HepG2 (cell line): Measurements from ENCODE around the gene NDOR1. TPM values are rescaled to one million over a fixed set of nuclear protein-coding genes. Genes with fewer than 3 reads are reported as not detected.
A peak's percentile ranks its signal among the peaks of the same experiment; 100 is the strongest.

Source experiments
- ATAC-seq: fragments of 200-7000 bp; cut with Tn5 transposase; 3 replicates; pipeline ENCODE4 v1.9.1; 2020; ENCODE audit warnings: mild to moderate bottlenecking, moderate library complexity
- BruUV-seq: library from RNA; stranded (reverse); fragments of 400-500 nt; replicated peaks from 2 replicates; lab custom pipeline; 2021; lab: Mats Ljungman, UMichigan
- CTCF ChIA-PET: fragments of 300-600 bp; formaldehyde crosslinking; extraction: SDS; loops from one replicate; lab custom pipeline; 2021; ENCODE audit warnings: low total read pairs, inconsistent platforms, low intra/inter-chr PET ratio; lab: Yijun Ruan, JAX
- POLR2A ChIA-PET: fragments of 350-600 bp; sonication (Branson Sonifier 250); formaldehyde crosslinking; loops from one replicate; lab custom pipeline; 2020; ENCODE audit warnings: antibody characterized with exemption, inconsistent platforms; lab: Yijun Ruan, JAX
- DNase-seq: peaks from one replicate; pipeline ENCODE4 v3.0.0-alpha.2; 2015; ENCODE audit warnings: low spot score
- FAIRE-seq: peaks from 3 replicates; lab custom pipeline; 2011; peaks lifted over from hg19 to GRCh38; lab: Jason Lieb, UNC
- H2AFZ ChIP-seq: one replicate; pipeline ENCODE4 v1.6.1; 2011; ENCODE audit warnings: low read length, inconsistent platforms
- H3K27ac ChIP-seq: fragments of 300-600 bp; 3 replicates; pipeline ENCODE4 v1.8.0; 2011; ENCODE audit warnings: mixed run types, mild to moderate bottlenecking, mixed read lengths, low read length, inconsistent platforms; ENCODE audit not compliant: insufficient read depth; ENCODE audit errors: extremely low read length
- H3K27me3 ChIP-seq, 2 experiments: fragments of 200-600 bp in 1 of 2; 2 replicates in 1 of 2; 3 replicates in 1 of 2; pipeline versions ENCODE4 v1.6.0 to v1.8.0; 2011; ENCODE audit warnings: low read length in 2 of 2, mild to moderate bottlenecking in 2 of 2, moderate library complexity in 2 of 2, inconsistent platforms in 1 of 2; ENCODE audit not compliant: insufficient read depth in 2 of 2, control insufficient read depth in 1 of 2
- H3K36me3 ChIP-seq, 2 experiments: fragments of 200-600 bp in 1 of 2; replicated peaks in 1 of 2; 2 replicates in 1 of 2; 3 replicates in 1 of 2; pipeline versions ENCODE4 v1.5.1 to v1.8.0; 2011; ENCODE audit warnings: low read length in 2 of 2, inconsistent platforms in 1 of 2; ENCODE audit not compliant: insufficient read depth in 2 of 2, control insufficient read depth in 1 of 2
- H3K4me1 ChIP-seq: 2 replicates; pipeline ENCODE4 v1.5.1; 2012; ENCODE audit warnings: low read length, inconsistent platforms; ENCODE audit not compliant: insufficient read depth
- H3K4me2 ChIP-seq: 2 replicates; pipeline ENCODE4 v1.6.0; 2011; ENCODE audit warnings: low read depth, low read length, inconsistent platforms
- H3K4me3 ChIP-seq, 3 experiments: fragments of 200-600 bp in 1 of 3; sonication (generic), shearing (Covaris generic) in 1 of 3; replicated peaks in 1 of 3; 2 replicates each; pipeline ENCODE4 v1.5.1; 2011 to 2016; ENCODE audit warnings: low read length in 3 of 3, inconsistent platforms in 2 of 3, low read depth in 2 of 3, mild to moderate bottlenecking in 2 of 3, control low read depth in 1 of 3, mixed read lengths in 1 of 3; ENCODE audit not compliant: insufficient read depth in 1 of 3
- H3K79me2 ChIP-seq: one replicate; pipeline ENCODE4 v1.6.1; 2011; ENCODE audit warnings: low read length, inconsistent platforms; ENCODE audit not compliant: insufficient read depth
- H3K9ac ChIP-seq: 2 replicates; pipeline ENCODE4 v1.6.0; 2011; ENCODE audit warnings: mild to moderate bottlenecking, low read depth, low read length, inconsistent platforms; ENCODE audit not compliant: insufficient read depth
- H3K9me3 ChIP-seq: 2 replicates; pipeline ENCODE4 v1.5.1; 2012; ENCODE audit warnings: mild to moderate bottlenecking, low read length
- H4K20me1 ChIP-seq: 2 replicates; pipeline ENCODE4 v1.6.0; 2011; ENCODE audit warnings: inconsistent platforms, mild to moderate bottlenecking, low read length, moderate library complexity; ENCODE audit not compliant: insufficient read depth
- DR1 ChIP-seq: sonication (generic); formaldehyde crosslinking; IDR thresholded peaks from 2 replicates; pipeline ENCODE4 v1.8.0; 2021; ENCODE audit warnings: mild to moderate bottlenecking, missing genetic modification reagents, inconsistent platforms
- ETV6 ChIP-seq: sonication (generic); formaldehyde crosslinking; conservative IDR thresholded peaks from 2 replicates; pipeline ENCODE4 v1.4.0; 2020; ENCODE audit warnings: missing genetic modification reagents
- MXD4 ChIP-seq: IDR thresholded peaks from 2 replicates; pipeline ENCODE4 v1.6.1; 2016; ENCODE audit warnings: mild to moderate bottlenecking, missing biosample characterization, missing genetic modification reagents
- RBFOX2 ChIP-seq: fragments of 200-400 bp; formaldehyde crosslinking; IDR thresholded peaks from 2 replicates; pipeline ENCODE4 v1.6.1; 2017; ENCODE audit warnings: low read depth, mild to moderate bottlenecking, low read length
- YEATS2 ChIP-seq: sonication (generic); formaldehyde crosslinking; IDR thresholded peaks from 2 replicates; pipeline ENCODE4 v1.4.0; 2020; ENCODE audit warnings: missing genetic modification reagents, borderline replicate concordance
- ZBTB14 ChIP-seq: sonication (generic); formaldehyde crosslinking; IDR thresholded peaks from 2 replicates; pipeline ENCODE4 v1.4.0; 2020; ENCODE audit warnings: missing genetic modification reagents
- ZNF512B ChIP-seq: sonication (generic); formaldehyde crosslinking; IDR thresholded peaks from 2 replicates; pipeline ENCODE4 v1.5.1; 2020; ENCODE audit warnings: missing genetic modification reagents, mild to moderate bottlenecking, borderline replicate concordance
- WGBS: methylation state at CpG from one replicate; pipeline ENCODE4 v1.1.6; 2017; ENCODE audit warnings: low lambda C conversion rate; 5-methylcytosine and 5-hydroxymethylcytosine counted together
- in situ Hi-C: cut with HindIII; loops from 2 replicates; pipeline ENCODE4 v1.10.0; 2017; ENCODE audit warnings: low pct_unique_long_range_greater_than_20kb; ENCODE audit not compliant: extremely low pct_ligation_motif_present
- intact Hi-C: fragments of 100-400 bp; cut with micrococcal nuclease; formaldehyde crosslinking; loops from one replicate; pipeline ENCODE4 v1.10.0; 2022; ENCODE audit not compliant: unreplicated experiment
- polyA plus RNA-seq, 8 experiments: library from polyadenylated mRNA; depleted of rRNA in 3 of 8; stranded (reverse) in 7 of 8; unstranded in 1 of 8; fragments of >200 nt; fragmentation: Illumina TruSeq in 4 of 8; extraction: Trizol in 4 of 8; gene quantifications; 2 replicates each; pipeline versions ENCODE4 v1.2.1 to v1.2.3, GENCODE V29; 2011 to 2016; ENCODE audit warnings: low read depth in 4 of 8, missing spikeins in 1 of 8, mixed read lengths in 1 of 8; ENCODE audit not compliant: insufficient read depth in 1 of 8
- total RNA-seq, 5 experiments: library from RNA; depleted of rRNA; stranded (reverse); fragments of >200 nt; fragmentation: Illumina TruSeq; extraction: Trizol; gene quantifications; 2 replicates each; pipeline ENCODE4 v1.2.3, GENCODE V29; 2016; ENCODE audit warnings: low read depth in 1 of 5

The NDOR1 gene
- total and polyA plus RNA-seq, 2 of the 13 experiments (the other 11 are each of a cell fraction or from before 2014, with no cell fraction given): 3.6 to 8.7 TPM

GRCh38 chr9:137183980-137184595 lies 21.4 kb upstream of the NDOR1 start:
- Histone ChIP-seq H3K4me2 (no peak overlapping the region), H3K4me1 (peaks cover 15% of the 10 kb centered on the region), H3K9me3 (no peaks in the 10 kb centered on the region), H2AFZ (no peak overlapping the region), H3K4me3 (no peak overlapping the region), H3K27me3 (no peaks in the 10 kb centered on the region), H3K27ac (no peak overlapping the region), H3K79me2 (peaks cover 19% of the 10 kb centered on the region), H3K36me3 (peaks cover 25 to 35% of the 10 kb centered on the region in 2 experiments; a peak in 4 of 5 replicates), H4K20me1 (no peaks in the 10 kb centered on the region), H3K9ac (no peak overlapping the region)
- in situ Hi-C loops: no loop called here
- 96% methylated on average over 26 of the region's 27 CpGs for WGBS
- CTCF ChIA-PET: no interaction called here
- FAIRE-seq (no peak), DNase-seq (no peak), ATAC-seq (no peak)
- intact Hi-C loops: no loop called here
- POLR2A ChIA-PET: no interaction called here
- no TSS peak for BruUV-seq
- TF ChIP-seq MXD4 (CRISPR knock-in tag) (no peak), ETV6 (no peak), DR1 (no peak), YEATS2 (CRISPR knock-in tag) (no peak), ZBTB14 (CRISPR knock-in tag) (no peak)

GRCh38 chr9:137184881-137185660 lies 20.4 kb upstream of the NDOR1 start:
- FAIRE-seq (no peak), DNase-seq (no peak), ATAC-seq (no peak)
- Histone ChIP-seq H3K79me2 (peaks cover 26% of the 10 kb centered on the region), H3K4me2 (no peak overlapping the region), H2AFZ (no peak overlapping the region), H3K36me3 (peaks cover 27 to 32% of the 10 kb centered on the region in 2 experiments; a peak in 4 of 5 replicates), H3K9me3 (no peaks in the 10 kb centered on the region), H3K4me1 (peaks cover 24% of the 10 kb centered on the region), H3K9ac (no peak overlapping the region), H4K20me1 (no peaks in the 10 kb centered on the region), H3K4me3 (no peak overlapping the region), H3K27me3 (no peaks in the 10 kb centered on the region), H3K27ac (no peak overlapping the region)
- ChIA-PET CTCF (no interaction called here), POLR2A (no interaction called here)
- intact Hi-C loops (no loop called here), in situ Hi-C loops (loop anchor here (5.0 kb wide), 1 partner anchor 42 kb away; the partner anchor contains the start of genes CYSRT1 and RNF224)
- WGBS: 96% methylated on average over 33 of the region's 48 CpGs
- no TSS peak for BruUV-seq
- TF ChIP-seq RBFOX2: 0 out of 2 replicates have a peak, but pooled peaks have one; percentile 33
- TF ChIP-seq ZNF512B (CRISPR knock-in tag): no peak
